GM21786 (cell line): ENCODE results near the gene ALPK3.

Experiments
- ATAC-seq: cut with Tn5 transposase; IDR thresholded peaks from one replicate; pipeline ENCODE4 v1.9.1; 2021; ENCODE audit not compliant: unreplicated experiment

The ALPK3 gene

GRCh38 chr15:84889991-84890669, 73.0 kb downstream of the ALPK3 start:
- ATAC-seq: no peak

GRCh38 chr15:84890670-84891162, 73.6 kb downstream of the ALPK3 start:
- no peak for ATAC-seq

- no peak for ATAC-seq
Observed at GRCh38 chr15:84891339-84891738, 74.2 kb downstream of the ALPK3 start.

- no peak for ATAC-seq
Observed at GRCh38 chr15:84892786-84893307, 75.7 kb downstream of the ALPK3 start.

GRCh38 chr15:84893607-84894006, 76.5 kb downstream of the ALPK3 start:
- ATAC-seq: no peak

GRCh38 chr15:84894736-84895425, 77.7 kb downstream of the ALPK3 start:
- no peak for ATAC-seq

- ATAC-seq: no peak
Observed at GRCh38 chr15:84898761-84899160, 81.6 kb downstream of the ALPK3 start.

- no peak for ATAC-seq
Observed at GRCh38 chr15:84899750-84900149, 82.6 kb downstream of the ALPK3 start.

- ATAC-seq: no peak
Observed at GRCh38 chr15:84901540-84901939, 84.4 kb downstream of the ALPK3 start.

- ATAC-seq: no peak
Observed at GRCh38 chr15:84903751-84904150, 86.6 kb downstream of the ALPK3 start.

GRCh38 chr15:84904419-84904818, 87.3 kb downstream of the ALPK3 start:
- ATAC-seq: no peak

GRCh38 chr15:84905016-84905916, 88.1 kb downstream of the ALPK3 start:
- ATAC-seq: no peak

- ATAC-seq: no peak
Observed at GRCh38 chr15:84907731-84908130, 90.6 kb downstream of the ALPK3 start.

GRCh38 chr15:84908564-84908963, 91.4 kb downstream of the ALPK3 start:
- no peak for ATAC-seq

GRCh38 chr15:84909029-84909428, 91.9 kb downstream of the ALPK3 start:
- no peak for ATAC-seq

- ATAC-seq: no peak
Observed at GRCh38 chr15:84909782-84910181, 92.6 kb downstream of the ALPK3 start.

- no peak for ATAC-seq
Observed at GRCh38 chr15:84910928-84911623, 93.9 kb downstream of the ALPK3 start.

- no peak for ATAC-seq
Observed at GRCh38 chr15:84911879-84912660, 94.9 kb downstream of the ALPK3 start.

GRCh38 chr15:84913360-84913723, 96.2 kb downstream of the ALPK3 start:
- no peak for ATAC-seq

GRCh38 chr15:84914351-84914750, 97.2 kb downstream of the ALPK3 start:
- ATAC-seq: no peak
